ENCODE measurements around the gene MCTP1. TPM values are rescaled to one million over a fixed set of nuclear protein-coding genes. Genes with fewer than 3 reads are reported as not detected.
A peak's percentile ranks its signal among the peaks of the same experiment; 100 is the strongest.

The MCTP1 gene
- total RNA-seq, 1 experiment from 2014 or later: 25.8 TPM

- Histone ChIP-seq H3K36me3 (ENCODE audit: insufficient read depth, low read length, poor library complexity, severe bottlenecking) (no peaks in the 10 kb centered on the region), H3K9me3 (ENCODE audit: low read depth, low read length, poor library complexity, severe bottlenecking) (no peaks in the 10 kb centered on the region), H3K27ac (ENCODE audit: low read depth, low read length, poor library complexity, severe bottlenecking) (no peak overlapping the region), H3K4me3 (ENCODE audit: low read depth, low read length, poor library complexity, severe bottlenecking) (no peak overlapping the region), H3K27me3 (replicated peaks; ENCODE audit: insufficient read depth, low read depth, low read length, poor library complexity) (no peaks in the 10 kb centered on the region), H3K4me1 (ENCODE audit: insufficient read depth, low read length, poor library complexity, severe bottlenecking) (peaks cover 10% of the 10 kb centered on the region)
- BruUV-seq (replicated peaks): no TSS peak
- intact Hi-C loops (cut with micrococcal nuclease; ENCODE audit: unreplicated experiment): no loop called here
- ChIA-PET POLR2A (ENCODE audit: low non-redundant PET) (no interaction called here), CTCF (no interaction called here)
- peak; percentile 68 for DNase-seq (ENCODE audit: low spot score)
- TF ChIP-seq EZH2 (IDR thresholded peaks at IDR 0.05; ENCODE audit: borderline replicate concordance, low read depth, low read length, poor library complexity, severe bottlenecking) (no peak), CTCF (conservative IDR thresholded peaks at IDR 0.05; ENCODE audit: low read depth, low read length) (no peak)
These were observed 427.8 kb downstream of the MCTP1 start for GRCh38 chr5:94857111-94857510.

- intact Hi-C loops (cut with micrococcal nuclease; ENCODE audit: unreplicated experiment): no loop called here
- Histone ChIP-seq H3K27me3 (replicated peaks; ENCODE audit: insufficient read depth, low read depth, low read length, poor library complexity) (no peaks in the 10 kb centered on the region), H3K9me3 (ENCODE audit: low read depth, low read length, poor library complexity, severe bottlenecking) (no peaks in the 10 kb centered on the region), H3K4me1 (ENCODE audit: insufficient read depth, low read length, poor library complexity, severe bottlenecking) (peaks cover 10% of the 10 kb centered on the region), H3K36me3 (ENCODE audit: insufficient read depth, low read length, poor library complexity, severe bottlenecking) (no peaks in the 10 kb centered on the region), H3K4me3 (ENCODE audit: low read depth, low read length, poor library complexity, severe bottlenecking) (no peak overlapping the region), H3K27ac (ENCODE audit: low read depth, low read length, poor library complexity, severe bottlenecking) (no peak overlapping the region)
- ChIA-PET CTCF (no interaction called here), POLR2A (ENCODE audit: low non-redundant PET) (interaction anchor here (0.7 kb wide), 1 partner anchor 139 kb away, joined by 3 read pairs; no protein-coding TSS in a partner anchor)
- no TSS peak for BruUV-seq (replicated peaks)
- DNase-seq (ENCODE audit: low spot score): no peak
- no peak for TF ChIP-seq CTCF (conservative IDR thresholded peaks at IDR 0.05; ENCODE audit: low read depth, low read length)
- no peak for TF ChIP-seq EZH2 (IDR thresholded peaks at IDR 0.05; ENCODE audit: borderline replicate concordance, low read depth, low read length, poor library complexity, severe bottlenecking)
These were observed 428.6 kb downstream of the MCTP1 start for GRCh38 chr5:94856257-94856800.

- ChIA-PET POLR2A (ENCODE audit: low non-redundant PET) (no interaction called here), CTCF (no interaction called here)
- no peak for TF ChIP-seq CTCF (conservative IDR thresholded peaks at IDR 0.05; ENCODE audit: low read depth, low read length)
- TF ChIP-seq EZH2 (IDR thresholded peaks at IDR 0.05; ENCODE audit: borderline replicate concordance, low read depth, low read length, poor library complexity, severe bottlenecking): no peak
- Histone ChIP-seq H3K9me3 (ENCODE audit: low read depth, low read length, poor library complexity, severe bottlenecking) (no peaks in the 10 kb centered on the region), H3K4me3 (ENCODE audit: low read depth, low read length, poor library complexity, severe bottlenecking) (no peak overlapping the region), H3K27me3 (replicated peaks; ENCODE audit: insufficient read depth, low read depth, low read length, poor library complexity) (no peaks in the 10 kb centered on the region), H3K36me3 (ENCODE audit: insufficient read depth, low read length, poor library complexity, severe bottlenecking) (no peaks in the 10 kb centered on the region), H3K4me1 (ENCODE audit: insufficient read depth, low read length, poor library complexity, severe bottlenecking) (peaks cover 10% of the 10 kb centered on the region), H3K27ac (ENCODE audit: low read depth, low read length, poor library complexity, severe bottlenecking) (no peak overlapping the region)
- intact Hi-C loops (cut with micrococcal nuclease; ENCODE audit: unreplicated experiment): no loop called here
- BruUV-seq (replicated peaks): no TSS peak
- no peak for DNase-seq (ENCODE audit: low spot score)
These were observed 429.4 kb downstream of the MCTP1 start for GRCh38 chr5:94855543-94855942.
